HCT116 (cell line): Measurements from ENCODE around the gene MED13L. TPM values are rescaled to one million over a fixed set of nuclear protein-coding genes. Genes with fewer than 3 reads are reported as not detected.

ENCODE experiments used
- ATAC-seq: fragments of 200-7000 bp; cut with Tn5 transposase; 2 replicates; pipeline ENCODE4 v1.9.1; 2020; ENCODE audit warnings: mild to moderate bottlenecking, moderate library complexity
- BruUV-seq: library from RNA; stranded (reverse); fragments of 400-500 nt; replicated peaks from 2 replicates; lab custom pipeline; 2021; lab: Mats Ljungman, UMichigan
- CTCF ChIA-PET: fragments of 300-600 bp; sonication (Branson Sonifier 250); formaldehyde crosslinking; loops from one replicate; lab custom pipeline; 2021; ENCODE audit warnings: antibody characterized with exemption; lab: Charles Lee
- POLR2A ChIA-PET: fragments of 300-600, 350-600 bp; sonication (Branson Sonifier 250); formaldehyde crosslinking; loops from one replicate; lab custom pipeline; 2021; ENCODE audit warnings: antibody characterized with exemption; lab: Charles Lee
- RAD21 ChIA-PET, 2 experiments: fragments of 300-600 bp; sonication (Branson Sonifier 250); formaldehyde crosslinking; loops; one replicate each; lab custom pipeline; 2023; ENCODE audit warnings: low total read pairs in 2 of 2; ENCODE audit not compliant: uncharacterized antibody in 2 of 2, unreplicated experiment in 2 of 2, low non-redundant PET in 1 of 2; lab: Charles Lee
- DNase-seq: peaks from one replicate; pipeline ENCODE4 v3.0.0-alpha.2; 2010; ENCODE audit warnings: low read depth, low spot score
- H2AFZ ChIP-seq: fragments of 200-600 bp; shearing (Covaris generic), sonication (generic); 2 replicates; pipeline ENCODE4 v1.6.1; 2017; ENCODE audit warnings: low read depth, mixed run types, mixed read lengths, antibody characterized with exemption, low read length; ENCODE audit not compliant: poor library complexity, severe bottlenecking
- H3K27ac ChIP-seq: 2 replicates; pipeline ENCODE4 v1.5.1; 2012; ENCODE audit warnings: low read depth, low read length
- H3K27me3 ChIP-seq: fragments of 200-600 bp; sonication (generic); 2 replicates; pipeline ENCODE4 v1.6.1; 2016; ENCODE audit warnings: mixed run types, low read length, mixed read lengths; ENCODE audit not compliant: insufficient read depth
- H3K36me3 ChIP-seq, 2 experiments: fragments of 200-500 bp in 1 of 2; fragments of 200-600 bp in 1 of 2; sonication (Bioruptor generic) in 1 of 2; sonication (generic) in 1 of 2; 2 replicates each; pipeline versions ENCODE4 v1.5.1 to v1.6.1; 2014 to 2016; ENCODE audit warnings: low read length in 2 of 2, inconsistent platforms in 1 of 2, mixed read lengths in 1 of 2, mixed run types in 1 of 2; ENCODE audit not compliant: insufficient read depth in 2 of 2, control insufficient read depth in 1 of 2
- H3K4me1 ChIP-seq, 2 experiments: fragments of 200-600 bp in 1 of 2; sonication (generic) in 1 of 2; 2 replicates each; pipeline versions ENCODE4 v1.5.1 to v1.6.1; 2012 to 2017; ENCODE audit warnings: low read length in 2 of 2, inconsistent platforms in 1 of 2, mild to moderate bottlenecking in 1 of 2, mixed read lengths in 1 of 2, mixed run types in 1 of 2, moderate library complexity in 1 of 2; ENCODE audit not compliant: insufficient read depth in 2 of 2, control insufficient read depth in 1 of 2
- H3K4me2 ChIP-seq: fragments of 200-600 bp; sonication (generic); 2 replicates; pipeline ENCODE4 v1.6.1; 2017; ENCODE audit warnings: mixed run types, low read length, mixed read lengths
- H3K4me3 ChIP-seq, 2 experiments: fragments of 200-600 bp in 1 of 2; sonication (generic) in 1 of 2; replicated peaks in 1 of 2; 2 replicates each; pipeline ENCODE4 v1.5.1; 2011 to 2016; ENCODE audit warnings: low read length in 2 of 2, control low read depth in 1 of 2, low read depth in 1 of 2, mild to moderate bottlenecking in 1 of 2, mixed read lengths in 1 of 2, mixed run types in 1 of 2
- H3K79me2 ChIP-seq: fragments of 200-600 bp; sonication (generic); 2 replicates; pipeline ENCODE4 v1.6.1; 2017; ENCODE audit warnings: mild to moderate bottlenecking, mixed run types, low read length, moderate library complexity, mixed read lengths; ENCODE audit not compliant: insufficient read depth
- H3K9ac ChIP-seq: fragments of 200-600 bp; sonication (generic); 2 replicates; pipeline ENCODE4 v1.6.1; 2016; ENCODE audit warnings: low read length, mixed read lengths
- H3K9me2 ChIP-seq: fragments of 200-600 bp; sonication (generic), shearing (Covaris generic); 2 replicates; pipeline ENCODE4 v1.6.1; 2017; ENCODE audit warnings: mixed run types, mild to moderate bottlenecking, moderate library complexity; ENCODE audit not compliant: insufficient read depth
- H3K9me3 ChIP-seq, 2 experiments: fragments of 200-500 bp in 1 of 2; fragments of 200-600 bp in 1 of 2; sonication (Bioruptor generic) in 1 of 2; sonication (generic) in 1 of 2; 2 replicates each; pipeline ENCODE4 v1.6.1; 2014 to 2017; ENCODE audit warnings: low read length in 2 of 2, mixed read lengths in 2 of 2, inconsistent platforms in 1 of 2, low read depth in 1 of 2, mild to moderate bottlenecking in 1 of 2, mixed run types in 1 of 2, moderate library complexity in 1 of 2; ENCODE audit not compliant: control insufficient read depth in 1 of 2, insufficient read depth in 1 of 2
- H4K20me1 ChIP-seq: fragments of 200-600 bp; sonication (generic), shearing (Covaris generic); 2 replicates; pipeline ENCODE4 v1.6.1; 2017; ENCODE audit warnings: mixed run types, mild to moderate bottlenecking, moderate library complexity; ENCODE audit not compliant: insufficient read depth
- CBX3 ChIP-seq: IDR thresholded peaks from 2 replicates; pipeline ENCODE4 v1.6.1; 2012; ENCODE audit warnings: low read depth
- CEBPB ChIP-seq: IDR thresholded peaks from 2 replicates; pipeline ENCODE4 v1.6.1; 2012; ENCODE audit warnings: low read depth
- EGR1 ChIP-seq: IDR thresholded peaks from 2 replicates; pipeline ENCODE4 v1.6.1; 2012; ENCODE audit warnings: low read depth
- ELF1 ChIP-seq: IDR thresholded peaks from 2 replicates; pipeline ENCODE4 v1.6.1; 2012; ENCODE audit warnings: low read depth, borderline replicate concordance
- EZH2 ChIP-seq: fragments of 200-600 bp; sonication (generic); IDR thresholded peaks from 2 replicates; pipeline ENCODE4 v1.6.1; 2017; ENCODE audit warnings: antibody characterized with exemption, mixed run types
- EZH2phosphoT487 ChIP-seq: fragments of 200-600 bp; IDR thresholded peaks from 2 replicates; pipeline ENCODE4 v1.6.1; 2018; ENCODE audit warnings: antibody characterized with exemption, borderline replicate concordance
- FOSL1 ChIP-seq: IDR thresholded peaks from 2 replicates; pipeline ENCODE4 v1.6.1; 2012; ENCODE audit warnings: low read depth
- POLR2A ChIP-seq: IDR thresholded peaks from 2 replicates; pipeline ENCODE4 v1.7.0; 2011; ENCODE audit warnings: borderline replicate concordance; ENCODE audit not compliant: insufficient read depth, insufficient read length; ENCODE audit errors: extremely low read depth
- POLR2AphosphoS5 ChIP-seq: IDR thresholded peaks from 2 replicates; pipeline ENCODE4 v1.6.1; 2011; ENCODE audit warnings: mild to moderate bottlenecking, low read depth, low read length, moderate library complexity
- RAD21 ChIP-seq: IDR thresholded peaks from 2 replicates; pipeline ENCODE4 v1.6.1; 2012; ENCODE audit warnings: low read depth, mild to moderate bottlenecking
- SIN3A ChIP-seq: IDR thresholded peaks from 2 replicates; pipeline ENCODE4 v1.6.1; 2012; ENCODE audit warnings: low read depth
- SP1 ChIP-seq: IDR thresholded peaks from 2 replicates; pipeline ENCODE4 v1.6.1; 2012; ENCODE audit warnings: low read depth
- TCF7L2 ChIP-seq: IDR thresholded peaks from 2 replicates; pipeline ENCODE4 v1.7.0; 2011; ENCODE audit warnings: borderline replicate concordance, inconsistent platforms; ENCODE audit not compliant: insufficient read depth, insufficient read length; ENCODE audit errors: extremely low read depth
- YY1 ChIP-seq: IDR thresholded peaks from 2 replicates; pipeline ENCODE4 v1.6.1; 2011; ENCODE audit warnings: low read length, low read depth, moderate library complexity, mild to moderate bottlenecking; ENCODE audit not compliant: insufficient replicate concordance; ENCODE audit errors: extremely low read depth
- ZFX ChIP-seq: fragments of 450-650 bp; IDR thresholded peaks from 2 replicates; pipeline ENCODE4 v1.6.1; 2017
- intact Hi-C: fragments of 100-400 bp; cut with micrococcal nuclease; formaldehyde crosslinking; loops from 2 replicates; pipeline ENCODE4 v1.10.0; 2022
- total RNA-seq: library from RNA; stranded (reverse); gene quantifications from one replicate; pipeline ENCODE4 v1.2.1, GENCODE V29; 2021; ENCODE audit not compliant: unreplicated experiment
- TF ChIP-seq, protein P1 (sequence below): IDR thresholded peaks from 2 replicates; pipeline ENCODE4 v1.6.1; 2012
- TF ChIP-seq, protein P2 (sequence below): IDR thresholded peaks from 2 replicates; pipeline ENCODE4 v1.6.1; 2011; ENCODE audit warnings: mild to moderate bottlenecking, low read length, moderate library complexity; ENCODE audit not compliant: insufficient replicate concordance; ENCODE audit errors: extremely low read depth
- TF ChIP-seq, protein P3 (sequence below), 3 experiments: fragments of 200-600 bp in 1 of 3; sonication (generic) in 1 of 3; IDR thresholded peaks in 2 of 3; conservative IDR thresholded peaks in 1 of 3; 2 replicates each; pipeline ENCODE4 v1.5.1; 2012 to 2017; ENCODE audit warnings: low read depth in 2 of 3, low read length in 2 of 3, antibody characterized with exemption in 1 of 3, borderline replicate concordance in 1 of 3, control low read depth in 1 of 3, mild to moderate bottlenecking in 1 of 3, mixed read lengths in 1 of 3, mixed run types in 1 of 3, moderate library complexity in 1 of 3; ENCODE audit not compliant: insufficient read depth in 1 of 3
- TF ChIP-seq, protein P4 (sequence below): IDR thresholded peaks from 2 replicates; pipeline ENCODE4 v1.6.1; 2012

MED13L gene
- total RNA-seq, 1 experiment from 2014 or later: 176 TPM

DNA sequence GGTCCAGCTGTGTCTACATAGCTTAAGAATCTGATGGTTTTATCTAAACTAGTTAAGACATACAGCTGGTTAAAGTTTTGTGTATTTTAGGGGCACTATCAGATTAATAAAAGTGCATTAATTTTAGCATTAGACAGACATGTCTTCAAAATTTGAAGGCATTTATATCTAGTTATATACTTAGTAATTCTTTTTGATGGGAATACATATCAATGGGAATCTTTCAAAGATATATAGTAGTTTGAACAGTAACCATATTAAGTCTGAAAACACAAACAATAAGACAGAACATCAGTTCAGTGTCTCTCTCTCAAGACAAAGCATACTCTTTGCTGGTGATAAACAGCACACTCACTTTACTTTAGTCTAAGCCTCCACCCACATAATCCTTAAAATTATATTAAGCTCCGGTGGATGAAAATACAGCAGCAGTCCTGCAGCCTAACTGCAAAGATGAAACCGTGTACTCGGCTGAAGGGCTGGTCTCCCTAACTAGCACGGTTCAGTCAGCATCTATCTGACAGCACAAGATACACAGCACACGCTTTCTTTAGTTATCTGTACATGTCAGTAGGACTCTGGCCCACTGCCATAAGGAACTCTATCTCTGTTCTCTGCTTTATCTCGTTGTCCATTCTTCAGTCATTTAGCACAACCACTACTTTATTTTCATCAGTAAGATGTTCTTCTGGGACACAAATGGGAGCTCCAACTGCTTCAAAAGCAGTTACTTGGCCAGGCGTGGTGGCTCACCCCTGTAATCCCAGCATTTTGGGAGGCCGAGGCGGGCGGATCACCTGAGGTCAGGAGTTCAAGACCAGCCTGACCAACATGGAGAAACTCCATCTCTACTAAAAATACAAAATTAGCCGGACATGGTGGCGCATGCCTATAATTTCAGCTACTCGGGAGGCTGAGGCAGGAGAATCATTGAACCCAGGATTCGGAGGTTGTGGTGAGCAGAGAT lies 80.5 kb downstream of the MED13L start:
- no peaks in the 10 kb centered on the region for H3K27me3 ChIP-seq
- H4K20me1 ChIP-seq: peaks cover 83% of the 10 kb centered on the region
- no peak overlapping the region for H3K4me2 ChIP-seq
- no TSS peak for BruUV-seq
- no peak for DNase-seq
- peaks cover 0 to 16% of the 10 kb centered on the region in 2 experiments; a peak in 2 of 4 replicates for H3K4me1 ChIP-seq
- H3K36me3 ChIP-seq: no peaks in the 10 kb centered on the region
- H3K4me3 ChIP-seq: no peak overlapping the region
- no peaks in the 10 kb centered on the region for H3K9me2 ChIP-seq
- TF ChIP-seq CEBPB: no peak
- no peak for TF ChIP-seq SP1
- TF ChIP-seq ELF1: no peak
- no peak for TF ChIP-seq ZFX
- no peak for TF ChIP-seq EZH2phosphoT487
- TF ChIP-seq, protein P1, sequence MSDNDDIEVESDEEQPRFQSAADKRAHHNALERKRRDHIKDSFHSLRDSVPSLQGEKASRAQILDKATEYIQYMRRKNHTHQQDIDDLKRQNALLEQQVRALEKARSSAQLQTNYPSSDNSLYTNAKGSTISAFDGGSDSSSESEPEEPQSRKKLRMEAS: no peak
- TF ChIP-seq SIN3A: no peak
- no peak for TF ChIP-seq RAD21
- TF ChIP-seq EZH2: no peak
- TF ChIP-seq, protein P2, sequence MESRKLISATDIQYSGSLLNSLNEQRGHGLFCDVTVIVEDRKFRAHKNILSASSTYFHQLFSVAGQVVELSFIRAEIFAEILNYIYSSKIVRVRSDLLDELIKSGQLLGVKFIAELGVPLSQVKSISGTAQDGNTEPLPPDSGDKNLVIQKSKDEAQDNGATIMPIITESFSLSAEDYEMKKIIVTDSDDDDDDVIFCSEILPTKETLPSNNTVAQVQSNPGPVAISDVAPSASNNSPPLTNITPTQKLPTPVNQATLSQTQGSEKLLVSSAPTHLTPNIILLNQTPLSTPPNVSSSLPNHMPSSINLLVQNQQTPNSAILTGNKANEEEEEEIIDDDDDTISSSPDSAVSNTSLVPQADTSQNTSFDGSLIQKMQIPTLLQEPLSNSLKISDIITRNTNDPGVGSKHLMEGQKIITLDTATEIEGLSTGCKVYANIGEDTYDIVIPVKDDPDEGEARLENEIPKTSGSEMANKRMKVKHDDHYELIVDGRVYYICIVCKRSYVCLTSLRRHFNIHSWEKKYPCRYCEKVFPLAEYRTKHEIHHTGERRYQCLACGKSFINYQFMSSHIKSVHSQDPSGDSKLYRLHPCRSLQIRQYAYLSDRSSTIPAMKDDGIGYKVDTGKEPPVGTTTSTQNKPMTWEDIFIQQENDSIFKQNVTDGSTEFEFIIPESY: no peak
- no peak for TF ChIP-seq FOSL1
- TF ChIP-seq POLR2AphosphoS5: no peak
- TF ChIP-seq, protein P3, sequence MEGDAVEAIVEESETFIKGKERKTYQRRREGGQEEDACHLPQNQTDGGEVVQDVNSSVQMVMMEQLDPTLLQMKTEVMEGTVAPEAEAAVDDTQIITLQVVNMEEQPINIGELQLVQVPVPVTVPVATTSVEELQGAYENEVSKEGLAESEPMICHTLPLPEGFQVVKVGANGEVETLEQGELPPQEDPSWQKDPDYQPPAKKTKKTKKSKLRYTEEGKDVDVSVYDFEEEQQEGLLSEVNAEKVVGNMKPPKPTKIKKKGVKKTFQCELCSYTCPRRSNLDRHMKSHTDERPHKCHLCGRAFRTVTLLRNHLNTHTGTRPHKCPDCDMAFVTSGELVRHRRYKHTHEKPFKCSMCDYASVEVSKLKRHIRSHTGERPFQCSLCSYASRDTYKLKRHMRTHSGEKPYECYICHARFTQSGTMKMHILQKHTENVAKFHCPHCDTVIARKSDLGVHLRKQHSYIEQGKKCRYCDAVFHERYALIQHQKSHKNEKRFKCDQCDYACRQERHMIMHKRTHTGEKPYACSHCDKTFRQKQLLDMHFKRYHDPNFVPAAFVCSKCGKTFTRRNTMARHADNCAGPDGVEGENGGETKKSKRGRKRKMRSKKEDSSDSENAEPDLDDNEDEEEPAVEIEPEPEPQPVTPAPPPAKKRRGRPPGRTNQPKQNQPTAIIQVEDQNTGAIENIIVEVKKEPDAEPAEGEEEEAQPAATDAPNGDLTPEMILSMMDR (IDR thresholded peaks at IDR 0.05 in 2 of 3, conservative IDR thresholded peaks at IDR 0.05 in 1 of 3; ENCODE audit: borderline replicate concordance in 1 of 3, insufficient read depth in 1 of 3, low read depth in 2 of 3, low read length in 2 of 3): no peak
- TF ChIP-seq, protein P4, sequence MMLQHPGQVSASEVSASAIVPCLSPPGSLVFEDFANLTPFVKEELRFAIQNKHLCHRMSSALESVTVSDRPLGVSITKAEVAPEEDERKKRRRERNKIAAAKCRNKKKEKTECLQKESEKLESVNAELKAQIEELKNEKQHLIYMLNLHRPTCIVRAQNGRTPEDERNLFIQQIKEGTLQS: no peak
- no peak for TF ChIP-seq EGR1
- TF ChIP-seq TCF7L2: no peak
- no peak for TF ChIP-seq CBX3
- TF ChIP-seq YY1: no peak
- TF ChIP-seq POLR2A: no peak
- TF ChIP-seq, all 23 proteins: peak for 0
- no peak overlapping the region for H3K9ac ChIP-seq
- H2AFZ ChIP-seq: no peak overlapping the region
- RAD21 ChIA-PET: no interaction called here
- H3K27ac ChIP-seq: no peak overlapping the region
- intact Hi-C loops: no loop called here
- POLR2A ChIA-PET: no interaction called here
- ATAC-seq: no peak; the same call in 1 of the 2 replicates
- CTCF ChIA-PET: no interaction called here
- H3K9me3 ChIP-seq: no peaks in the 10 kb centered on the region
- H3K79me2 ChIP-seq: peaks cover 100% of the 10 kb centered on the region
